ENCODE results near the gene DUSP28. TPM values are rescaled to one million over a fixed set of nuclear protein-coding genes. Genes with fewer than 3 reads are reported as not detected.

DUSP28 gene
- total and polyA plus RNA-seq, 2 of the 13 experiments (the other 11 are each of a cell fraction or from before 2014, with no cell fraction given), result 5.2 to 8.6 TPM

- TF ChIP-seq HNRNPL (IDR thresholded peaks at IDR 0.05; ENCODE audit: low read depth, low read length) (0 out of 2 replicates have a peak, but pooled peaks have one; percentile 50), ZSCAN31 (CRISPR knock-in tag; IDR thresholded peaks at IDR 0.05; ENCODE audit: low read depth) (peak; percentile 45; the same call in 1 of the 2 replicates), ZNF563 (CRISPR knock-in tag; IDR thresholded peaks at IDR 0.05) (no peak), ZNF274 (CRISPR knock-in tag; IDR thresholded peaks at IDR 0.05) (no peak), NFE2L1 (CRISPR knock-in tag; IDR thresholded peaks at IDR 0.05; ENCODE audit: borderline replicate concordance) (no peak), ZNF629 (CRISPR knock-in tag; conservative IDR thresholded peaks at IDR 0.05) (no peak), KDM4B (CRISPR knock-in tag; IDR thresholded peaks at IDR 0.05) (no peak), HDAC2 (CRISPR knock-in tag; IDR thresholded peaks at IDR 0.05) (no peak), ZNF235 (CRISPR knock-in tag; IDR thresholded peaks at IDR 0.05; ENCODE audit: borderline replicate concordance) (no peak), HINFP (CRISPR knock-in tag; IDR thresholded peaks at IDR 0.05; ENCODE audit: low read depth) (no peak), ATF7-NPFF (CRISPR knock-in tag; IDR thresholded peaks at IDR 0.05; ENCODE audit: low read depth) (peak; percentile 64; the same call in 1 of the 2 replicates), JDP2 (CRISPR knock-in tag; IDR thresholded peaks at IDR 0.05; ENCODE audit: borderline replicate concordance) (no peak), ZNF350 (CRISPR knock-in tag; IDR thresholded peaks at IDR 0.05; ENCODE audit: borderline replicate concordance, low read depth) (peak; percentile 35; the same call in 1 of the 2 replicates), MYPOP (CRISPR knock-in tag; IDR thresholded peaks at IDR 0.05) (peak; percentile 64; the same call in 1 of the 2 replicates), MED8 (CRISPR knock-in tag; IDR thresholded peaks at IDR 0.05; ENCODE audit: insufficient replicate concordance) (no peak), SP2 (CRISPR knock-in tag; IDR thresholded peaks at IDR 0.05) (no peak), KMT2A (CRISPR knock-in tag; IDR thresholded peaks at IDR 0.05) (0 out of 2 replicates have a peak, but pooled peaks have one; percentile 59), HCFC1 (IDR thresholded peaks at IDR 0.05; ENCODE audit: low read depth, low read length) (no peak)
- TF ChIP-seq, protein P1, sequence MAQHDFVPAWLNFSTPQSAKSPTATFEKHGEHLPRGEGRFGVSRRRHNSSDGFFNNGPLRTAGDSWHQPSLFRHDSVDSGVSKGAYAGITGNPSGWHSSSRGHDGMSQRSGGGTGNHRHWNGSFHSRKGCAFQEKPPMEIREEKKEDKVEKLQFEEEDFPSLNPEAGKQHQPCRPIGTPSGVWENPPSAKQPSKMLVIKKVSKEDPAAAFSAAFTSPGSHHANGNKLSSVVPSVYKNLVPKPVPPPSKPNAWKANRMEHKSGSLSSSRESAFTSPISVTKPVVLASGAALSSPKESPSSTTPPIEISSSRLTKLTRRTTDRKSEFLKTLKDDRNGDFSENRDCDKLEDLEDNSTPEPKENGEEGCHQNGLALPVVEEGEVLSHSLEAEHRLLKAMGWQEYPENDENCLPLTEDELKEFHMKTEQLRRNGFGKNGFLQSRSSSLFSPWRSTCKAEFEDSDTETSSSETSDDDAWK (CRISPR knock-in tag; IDR thresholded peaks at IDR 0.05), result no peak
- TF ChIP-seq, protein P2, sequence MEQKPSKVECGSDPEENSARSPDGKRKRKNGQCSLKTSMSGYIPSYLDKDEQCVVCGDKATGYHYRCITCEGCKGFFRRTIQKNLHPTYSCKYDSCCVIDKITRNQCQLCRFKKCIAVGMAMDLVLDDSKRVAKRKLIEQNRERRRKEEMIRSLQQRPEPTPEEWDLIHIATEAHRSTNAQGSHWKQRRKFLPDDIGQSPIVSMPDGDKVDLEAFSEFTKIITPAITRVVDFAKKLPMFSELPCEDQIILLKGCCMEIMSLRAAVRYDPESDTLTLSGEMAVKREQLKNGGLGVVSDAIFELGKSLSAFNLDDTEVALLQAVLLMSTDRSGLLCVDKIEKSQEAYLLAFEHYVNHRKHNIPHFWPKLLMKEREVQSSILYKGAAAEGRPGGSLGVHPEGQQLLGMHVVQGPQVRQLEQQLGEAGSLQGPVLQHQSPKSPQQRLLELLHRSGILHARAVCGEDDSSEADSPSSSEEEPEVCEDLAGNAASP (CRISPR knock-in tag; IDR thresholded peaks at IDR 0.05; ENCODE audit: borderline replicate concordance), result 0 out of 2 replicates have a peak, but pooled peaks have one; percentile 10
These were observed 27.0 kb downstream of the DUSP28 start (continued) for GRCh38 chr2:240586919-240587800.
